ENCODE data around the gene HPD. TPM values are rescaled to one million over a fixed set of nuclear protein-coding genes. Genes with fewer than 3 reads are reported as not detected.

The HPD gene
- total RNA-seq, 1 experiment from 2014 or later, result 0.21 TPM

GRCh38 chr12:121825041-121825523 is 33.6 kb downstream of the HPD start:
- ChIA-PET POLR2A (interaction anchor here (0.9 to 1.1 kb wide), 2 partner anchors 14 to 64 kb away, joined by 3 read pairs; partner anchors contain the start of gene PSMD9), CTCF (interaction anchor here (0.7 to 2.1 kb wide), 4 partner anchors 14 to 31 kb away, joined by 3 to 7 read pairs (median 3); partner anchors contain the start of gene RHOF)
- Mint-ChIP-seq H3K4me3 (ENCODE audit: unreplicated experiment) (no peak overlapping the region), H3K4me1 (ENCODE audit: insufficient read depth, unreplicated experiment) (no peaks in the 10 kb centered on the region), H3K9me3 (ENCODE audit: unreplicated experiment) (no peaks in the 10 kb centered on the region), H3K36me3 (ENCODE audit: insufficient read depth, unreplicated experiment) (peaks cover 73% of the 10 kb centered on the region), H3K27me3 (ENCODE audit: insufficient read depth, unreplicated experiment) (no peaks in the 10 kb centered on the region), H3K27ac (ENCODE audit: low read depth, unreplicated experiment) (no peak overlapping the region)
- intact Hi-C loops (cut with micrococcal nuclease), result no loop called here
- no TSS peak for BruUV-seq (replicated peaks)
- TF ChIP-seq CTCF (IDR thresholded peaks at IDR 0.05; ENCODE audit: unreplicated experiment), result no peak
- DNase-seq (ENCODE audit: unreplicated experiment), result no peak

- peaks cover 85% of the 10 kb centered on the region for H3K36me3 Mint-ChIP-seq (ENCODE audit: insufficient read depth, unreplicated experiment)
These were observed 34.9 kb downstream of the HPD start for GRCh38 chr12:121823727-121824115.

GRCh38 chr12:121823101-121823726 is 35.4 kb downstream of the HPD start:
- no peaks in the 10 kb centered on the region for H3K9me3 Mint-ChIP-seq (ENCODE audit: unreplicated experiment)
- H3K27me3 Mint-ChIP-seq (ENCODE audit: insufficient read depth, unreplicated experiment), result no peaks in the 10 kb centered on the region
- POLR2A ChIA-PET, result interaction anchor here (0.6 kb wide), 1 partner anchor 1472 kb away, joined by 4 read pairs; no protein-coding TSS in a partner anchor
- H3K4me3 Mint-ChIP-seq (ENCODE audit: unreplicated experiment), result no peak overlapping the region
- CTCF ChIA-PET, result interaction anchor here (2.1 kb wide), 1 partner anchor 29 kb away, joined by 7 read pairs; the partner anchor contains the start of gene RHOF
- H3K36me3 Mint-ChIP-seq (ENCODE audit: insufficient read depth, unreplicated experiment), result peaks cover 85% of the 10 kb centered on the region
- no TSS peak for BruUV-seq (replicated peaks)
- DNase-seq (ENCODE audit: unreplicated experiment), result no peak
- H3K4me1 Mint-ChIP-seq (ENCODE audit: insufficient read depth, unreplicated experiment), result no peaks in the 10 kb centered on the region
- intact Hi-C loops (cut with micrococcal nuclease), result no loop called here
- no peak overlapping the region for H3K27ac Mint-ChIP-seq (ENCODE audit: low read depth, unreplicated experiment)
- no peak for TF ChIP-seq CTCF (IDR thresholded peaks at IDR 0.05; ENCODE audit: unreplicated experiment)

More at GRCh38 chr12:121823727-121824115, 34.9 kb downstream of the HPD start:
- no peak for DNase-seq (ENCODE audit: unreplicated experiment)
- Mint-ChIP-seq H3K4me1 (ENCODE audit: insufficient read depth, unreplicated experiment) (no peaks in the 10 kb centered on the region), H3K27ac (ENCODE audit: low read depth, unreplicated experiment) (no peak overlapping the region), H3K4me3 (ENCODE audit: unreplicated experiment) (no peak overlapping the region), H3K27me3 (ENCODE audit: insufficient read depth, unreplicated experiment) (no peaks in the 10 kb centered on the region), H3K9me3 (ENCODE audit: unreplicated experiment) (no peaks in the 10 kb centered on the region)
- TF ChIP-seq CTCF (IDR thresholded peaks at IDR 0.05; ENCODE audit: unreplicated experiment), result no peak
- intact Hi-C loops (cut with micrococcal nuclease), result no loop called here
- POLR2A ChIA-PET, result interaction anchor here (0.6 kb wide), 1 partner anchor 1472 kb away, joined by 4 read pairs; no protein-coding TSS in a partner anchor
- CTCF ChIA-PET, result interaction anchor here (2.1 kb wide), 1 partner anchor 29 kb away, joined by 7 read pairs; the partner anchor contains the start of gene RHOF
- no TSS peak for BruUV-seq (replicated peaks)

GRCh38 chr12:121822393-121823100 is 36.1 kb downstream of the HPD start:
- DNase-seq (ENCODE audit: unreplicated experiment), result no peak
- BruUV-seq (replicated peaks), result no TSS peak
- Mint-ChIP-seq H3K4me1 (ENCODE audit: insufficient read depth, unreplicated experiment) (no peaks in the 10 kb centered on the region), H3K9me3 (ENCODE audit: unreplicated experiment) (no peaks in the 10 kb centered on the region), H3K4me3 (ENCODE audit: unreplicated experiment) (no peak overlapping the region), H3K27ac (ENCODE audit: low read depth, unreplicated experiment) (no peak overlapping the region), H3K36me3 (ENCODE audit: insufficient read depth, unreplicated experiment) (peaks cover 84% of the 10 kb centered on the region), H3K27me3 (ENCODE audit: insufficient read depth, unreplicated experiment) (no peaks in the 10 kb centered on the region)
- ChIA-PET POLR2A (no interaction called here), CTCF (interaction anchor here (0.6 kb wide), 1 partner anchor 11 kb away, joined by 4 read pairs; no protein-coding TSS in a partner anchor)
- no peak for TF ChIP-seq CTCF (IDR thresholded peaks at IDR 0.05; ENCODE audit: unreplicated experiment)
- intact Hi-C loops (cut with micrococcal nuclease), result no loop called here

Data from MCF 10A (cell line).